GM12892 (cell line): ENCODE results near the gene C1QTNF6.
"Not testable (repeated sequence)": the region's sequence is repeated elsewhere in the genome, so short reads cannot be mapped to it uniquely, and the experiment has no call there.

Source experiments
- POLR2A ChIP-seq: IDR thresholded peaks from 2 replicates; pipeline ENCODE4 v1.6.1; 2011; ENCODE audit warnings: low read depth, low read length, control low read depth
- POLR2AphosphoS5 ChIP-seq: IDR thresholded peaks from 2 replicates; pipeline ENCODE4 v1.6.1; 2011; ENCODE audit warnings: low read depth, low read length, control low read depth
- TAF1 ChIP-seq: IDR thresholded peaks from 2 replicates; pipeline ENCODE4 v1.6.1; 2011; ENCODE audit warnings: low read depth, mild to moderate bottlenecking, control low read depth, low read length, borderline replicate concordance

DNA sequence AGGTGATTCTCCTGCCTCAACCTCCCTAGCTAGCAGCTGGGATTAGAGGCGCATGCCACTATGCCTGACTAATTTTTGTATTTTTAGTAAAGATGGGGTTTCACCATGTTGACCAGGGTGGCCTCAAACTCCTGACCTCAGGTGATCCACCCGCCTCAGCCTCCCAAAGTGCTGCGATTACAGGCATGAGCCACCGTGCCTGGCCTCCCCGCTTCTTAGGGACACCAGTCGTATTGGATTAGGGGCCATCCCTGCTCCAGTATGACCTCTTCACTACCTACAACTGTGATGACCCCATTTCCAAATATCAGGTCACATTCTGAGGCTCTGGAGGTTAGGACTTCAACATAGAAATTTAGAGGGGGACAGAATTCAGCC, 13.4 kb upstream of the C1QTNF6 start:
- not testable (repeated sequence) for TF ChIP-seq POLR2A, POLR2AphosphoS5, TAF1
